ENCODE results near the gene HTRA1. TPM values are rescaled to one million over a fixed set of nuclear protein-coding genes. Genes with fewer than 3 reads are reported as not detected.

Gene HTRA1
- total RNA-seq, 4 donors from 2014 or later, result 14.2 to 23.2 (median 17.2) TPM

- H3K4me3 ChIP-seq, result no peak overlapping the region
- TF ChIP-seq CTCF (IDR thresholded peaks at IDR 0.05 in 4 of 5, conservative IDR thresholded peaks at IDR 0.05 in 1 of 5), result no peak
- H3K36me3 ChIP-seq, result no peaks in the 10 kb centered on the region
- in situ Hi-C loops (cut with MboI; ENCODE audit: low sequenced_read_pairs in 4 of 4) (no loop called here), intact Hi-C loops (cut with DNase I; ENCODE audit: low total_unique reads) (no loop called here)
- H3K27ac ChIP-seq, result no peak overlapping the region
- no peaks in the 10 kb centered on the region for H3K9me3 ChIP-seq
- ATAC-seq (no peak), DNase-seq (no peak)
- peaks cover 15 to 18% of the 10 kb centered on the region in 2 donors for H3K4me1 ChIP-seq
- H3K27me3 ChIP-seq, result no peaks in the 10 kb centered on the region
Measured at GRCh38 chr10:122497241-122497640, 35.9 kb downstream of the HTRA1 start.

GRCh38 chr10:122498521-122498920, 37.2 kb downstream of the HTRA1 start:
- peak in 1 of 2 donors; percentile 57 for ATAC-seq
- no peaks in the 10 kb centered on the region for H3K9me3 ChIP-seq
- H3K27ac ChIP-seq, result peak overlapping the region; percentile 33 to 69 (median 46)
- peak in 1 of 2 donors; percentile 25 for DNase-seq
- no peak overlapping the region for H3K4me3 ChIP-seq
- H3K36me3 ChIP-seq, result no peaks in the 10 kb centered on the region
- H3K4me1 ChIP-seq, result peaks cover 15 to 18% of the 10 kb centered on the region in 2 donors
- in situ Hi-C loops (cut with MboI; ENCODE audit: low sequenced_read_pairs in 4 of 4), result no loop called here
- H3K27me3 ChIP-seq, result no peaks in the 10 kb centered on the region
- TF ChIP-seq POLR2A (IDR thresholded peaks at IDR 0.05), result no peak
- TF ChIP-seq CTCF (IDR thresholded peaks at IDR 0.05 in 4 of 5, conservative IDR thresholded peaks at IDR 0.05 in 1 of 5), result no peak
- intact Hi-C loops (cut with DNase I; ENCODE audit: low total_unique reads), result no loop called here

- DNase-seq (no peak), ATAC-seq (no peak)
- Histone ChIP-seq H3K4me1 (peaks cover 15 to 18% of the 10 kb centered on the region in 2 donors), H3K9me3 (no peaks in the 10 kb centered on the region), H3K27me3 (no peaks in the 10 kb centered on the region), H3K36me3 (no peaks in the 10 kb centered on the region), H3K27ac (peak overlapping the region; percentile 33 to 69 (median 46)), H3K4me3 (no peak overlapping the region)
- intact Hi-C loops (cut with DNase I; ENCODE audit: low total_unique reads), result no loop called here
- in situ Hi-C loops (cut with MboI; ENCODE audit: low sequenced_read_pairs in 4 of 4), result no loop called here
- TF ChIP-seq CTCF (IDR thresholded peaks at IDR 0.05 in 4 of 5, conservative IDR thresholded peaks at IDR 0.05 in 1 of 5) (no peak), POLR2A (IDR thresholded peaks at IDR 0.05) (no peak)
Measured at GRCh38 chr10:122499012-122499411, 37.7 kb downstream of the HTRA1 start.

GRCh38 chr10:122499491-122499941, 38.2 kb downstream of the HTRA1 start:
- H3K36me3 ChIP-seq, result no peaks in the 10 kb centered on the region
- H3K9me3 ChIP-seq, result no peaks in the 10 kb centered on the region
- peaks cover 15 to 21% of the 10 kb centered on the region in 2 donors for H3K4me1 ChIP-seq
- H3K4me3 ChIP-seq, result no peak overlapping the region
- no peaks in the 10 kb centered on the region for H3K27me3 ChIP-seq
- TF ChIP-seq POLR2A (IDR thresholded peaks at IDR 0.05) (no peak), CTCF (IDR thresholded peaks at IDR 0.05 in 4 of 5, conservative IDR thresholded peaks at IDR 0.05 in 1 of 5) (no peak)
- peak overlapping the region in 1 of 4 donors; percentile 33 for H3K27ac ChIP-seq
- DNase-seq (peak in 1 of 2 donors; percentile 40), ATAC-seq (peak; percentile 28 to 57)
- intact Hi-C loops (cut with DNase I; ENCODE audit: low total_unique reads), result no loop called here
- in situ Hi-C loops (cut with MboI; ENCODE audit: low sequenced_read_pairs in 4 of 4), result no loop called here

GRCh38 chr10:122500194-122500593, 38.8 kb downstream of the HTRA1 start:
- Histone ChIP-seq H3K9me3 (no peaks in the 10 kb centered on the region), H3K27me3 (no peaks in the 10 kb centered on the region), H3K36me3 (no peaks in the 10 kb centered on the region), H3K27ac (no peak overlapping the region), H3K4me3 (no peak overlapping the region), H3K4me1 (peaks cover 15 to 24% of the 10 kb centered on the region in 2 donors)
- TF ChIP-seq CTCF (IDR thresholded peaks at IDR 0.05 in 4 of 5, conservative IDR thresholded peaks at IDR 0.05 in 1 of 5), result no peak
- TF ChIP-seq POLR2A (IDR thresholded peaks at IDR 0.05), result no peak
- intact Hi-C loops (cut with DNase I; ENCODE audit: low total_unique reads), result no loop called here
- DNase-seq, result no peak
- in situ Hi-C loops (cut with MboI; ENCODE audit: low sequenced_read_pairs in 4 of 4), result no loop called here
- ATAC-seq, result no peak
